HTR-8/SVneo (cell line): ENCODE results near the gene CCL25.
A peak's percentile ranks its signal among the peaks of the same experiment; 100 is the strongest.
"Not testable (repeated sequence)": the region's sequence is repeated elsewhere in the genome, so short reads cannot be mapped to it uniquely, and the experiment has no call there.

Experiments
- DNase-seq: peaks from one replicate; pipeline ENCODE4 v3.0.0; 2011; ENCODE audit warnings: low spot score, mixed read lengths; ENCODE audit not compliant: insufficient read length
- FAIRE-seq: peaks from 2 replicates; lab custom pipeline; 2011; peaks lifted over from hg19 to GRCh38; lab: Jason Lieb, UNC

Gene CCL25

GRCh38 chr19:8083141-8083540 is 30.6 kb downstream of the CCL25 start:
- DNase-seq (no peak), FAIRE-seq (no peak)

- FAIRE-seq (no peak), DNase-seq (no peak)
Observed at GRCh38 chr19:8084152-8084551, 31.6 kb downstream of the CCL25 start.

DNA sequence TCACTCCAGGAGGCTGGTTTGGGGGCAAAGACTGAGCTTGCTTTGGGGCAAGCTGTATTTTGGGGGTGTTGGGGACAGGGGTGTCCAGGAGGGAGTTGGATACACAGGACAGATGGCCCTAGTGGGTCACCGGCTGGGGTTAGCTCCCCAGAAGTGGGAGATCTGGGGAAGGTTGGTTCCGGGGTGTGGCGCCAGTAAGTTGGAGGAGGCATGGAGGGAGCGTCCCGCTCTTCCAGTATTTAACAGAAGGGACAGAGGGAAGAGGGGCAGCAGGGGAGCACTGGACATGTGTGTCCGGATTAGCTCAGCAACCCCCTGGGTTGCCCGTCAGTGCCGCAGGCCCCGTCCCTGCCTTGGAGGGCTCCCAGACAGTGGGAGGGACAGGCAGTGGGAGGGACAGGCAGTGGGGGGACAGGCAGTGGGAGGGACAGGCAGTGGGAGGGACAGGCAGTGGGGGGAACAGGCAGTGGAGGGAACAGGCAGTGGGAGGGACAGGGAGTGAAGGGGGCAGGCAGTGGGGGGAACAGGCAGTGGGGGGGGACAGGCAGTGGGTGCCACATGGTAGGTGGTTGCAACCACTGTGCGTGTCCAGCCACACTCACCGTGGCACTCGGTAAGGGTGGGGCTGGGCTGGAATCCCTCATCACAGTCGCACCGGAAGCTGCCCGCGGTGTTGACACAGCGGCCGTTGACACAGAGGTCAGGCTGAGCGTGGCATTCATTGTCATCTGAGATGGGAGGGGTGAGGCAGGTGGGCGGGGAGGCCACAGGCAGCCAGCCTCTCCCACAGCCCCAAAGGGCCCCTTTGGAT is 33.2 kb downstream of the CCL25 start:
- peak; percentile 95 for FAIRE-seq
- DNase-seq = peak; percentile 53

DNA sequence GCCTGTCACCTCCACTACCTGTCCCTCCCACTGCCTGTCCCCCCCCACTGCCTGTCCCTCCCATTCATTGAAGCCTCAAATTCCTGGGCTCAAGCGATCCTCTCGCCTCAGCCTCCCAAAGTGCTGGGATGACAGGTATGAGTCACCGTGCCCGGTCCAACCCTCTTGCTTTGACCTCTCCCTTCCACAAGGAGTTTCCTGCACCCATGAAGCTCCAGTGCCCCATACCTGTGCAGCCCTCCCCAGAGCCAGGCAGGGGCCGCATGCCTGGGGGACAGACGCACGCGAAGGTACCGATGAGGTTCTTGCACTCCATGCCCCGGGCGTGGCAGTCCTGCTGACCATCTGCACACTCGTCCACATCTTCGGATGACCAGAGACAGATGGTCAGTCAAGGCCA is 34.3 kb downstream of the CCL25 start:
- DNase-seq (no peak), FAIRE-seq (no peak)

- DNase-seq (no peak), FAIRE-seq (no peak)
Observed at GRCh38 chr19:8087876-8088275, 35.3 kb downstream of the CCL25 start.

GRCh38 chr19:8088752-8089663 is 36.4 kb downstream of the CCL25 start:
- DNase-seq = no peak
- FAIRE-seq = peak; percentile 63

GRCh38 chr19:8089664-8090601 is 37.4 kb downstream of the CCL25 start:
- DNase-seq (no peak), FAIRE-seq (no peak)

- FAIRE-seq = no peak
- DNase-seq = no peak
Observed at GRCh38 chr19:8090950-8091349, 38.4 kb downstream of the CCL25 start.

DNA sequence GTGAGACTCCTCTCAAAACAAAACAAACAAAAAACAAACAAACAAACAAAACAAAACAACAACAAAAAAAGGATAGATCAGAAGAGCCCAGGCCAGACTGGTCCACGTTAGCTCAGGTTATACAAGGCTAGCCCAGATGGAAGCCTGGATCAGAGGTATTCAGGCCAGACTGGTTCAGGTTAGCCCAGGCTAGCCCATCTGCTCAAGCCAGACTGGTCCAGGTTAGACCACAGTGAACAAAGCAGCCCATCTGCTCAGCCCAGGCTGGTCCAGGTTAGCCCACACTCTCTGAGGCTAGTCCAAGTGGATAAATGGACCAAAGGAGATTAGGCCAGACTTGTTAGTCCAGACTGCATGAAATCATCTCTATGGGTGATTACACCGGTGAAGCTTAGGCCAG is 41.2 kb downstream of the CCL25 start:
- FAIRE-seq (no peak), DNase-seq (no peak)

- DNase-seq = no peak
- FAIRE-seq = no peak
Observed at GRCh38 chr19:8094336-8094735, 41.8 kb downstream of the CCL25 start.

GRCh38 chr19:8095354-8095886 is 42.9 kb downstream of the CCL25 start:
- no peak for DNase-seq

DNA sequence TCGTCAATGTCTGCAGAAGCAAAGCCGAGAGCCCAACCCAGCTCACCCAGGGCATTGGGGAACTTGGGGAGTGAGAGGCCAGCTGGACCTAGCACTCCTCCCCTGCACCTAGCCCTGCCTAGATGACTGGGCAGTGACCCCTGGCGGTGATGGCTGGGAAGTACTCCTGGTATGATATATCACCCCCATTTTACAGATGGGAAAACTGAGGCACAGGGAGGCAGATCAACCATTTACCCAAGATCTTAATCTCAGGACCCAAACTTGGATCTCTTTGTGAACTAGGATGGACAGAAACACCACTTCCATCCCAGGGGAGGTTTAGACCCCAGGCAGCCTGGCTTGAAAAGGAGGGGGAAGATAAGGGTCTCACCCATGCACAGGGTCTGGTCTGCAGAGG is 43.5 kb downstream of the CCL25 start:
- no peak for DNase-seq
- no peak for FAIRE-seq

More at GRCh38 chr19:8095354-8095886, 42.9 kb downstream of the CCL25 start:
- FAIRE-seq = no peak

GRCh38 chr19:8097198-8097597 is 44.6 kb downstream of the CCL25 start:
- DNase-seq = no peak

GRCh38 chr19:8097681-8098567 is 45.4 kb downstream of the CCL25 start:
- no peak for DNase-seq

More at GRCh38 chr19:8097198-8097597, 44.6 kb downstream of the CCL25 start:
- FAIRE-seq = no peak

GRCh38 chr19:8101311-8101710 is 48.8 kb downstream of the CCL25 start:
- DNase-seq (no peak), FAIRE-seq (no peak)

More at GRCh38 chr19:8097681-8098567, 45.4 kb downstream of the CCL25 start:
- FAIRE-seq = no peak

GRCh38 chr19:8101910-8102309 is 49.4 kb downstream of the CCL25 start:
- not testable (repeated sequence) for FAIRE-seq, DNase-seq

DNA sequence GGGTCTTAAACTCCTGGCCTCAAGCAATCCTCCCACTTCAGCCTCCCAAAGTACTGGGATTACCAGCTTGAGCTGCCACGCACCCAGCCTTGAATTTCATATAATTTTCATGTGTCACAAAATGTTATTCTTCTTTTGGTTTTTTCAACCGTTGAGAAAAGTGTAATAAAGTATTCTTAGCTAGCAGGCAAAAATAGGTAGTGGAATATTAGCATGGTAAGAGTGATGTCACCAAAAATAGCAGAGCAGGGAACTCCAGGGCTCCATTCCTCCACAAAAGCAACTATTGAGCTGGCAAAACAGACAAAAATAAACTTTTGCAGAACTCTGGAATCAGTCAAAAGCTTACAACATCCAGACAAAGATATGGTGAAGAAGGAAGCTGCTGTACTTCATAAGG is 52.9 kb downstream of the CCL25 start:
- no peak for FAIRE-seq

DNA sequence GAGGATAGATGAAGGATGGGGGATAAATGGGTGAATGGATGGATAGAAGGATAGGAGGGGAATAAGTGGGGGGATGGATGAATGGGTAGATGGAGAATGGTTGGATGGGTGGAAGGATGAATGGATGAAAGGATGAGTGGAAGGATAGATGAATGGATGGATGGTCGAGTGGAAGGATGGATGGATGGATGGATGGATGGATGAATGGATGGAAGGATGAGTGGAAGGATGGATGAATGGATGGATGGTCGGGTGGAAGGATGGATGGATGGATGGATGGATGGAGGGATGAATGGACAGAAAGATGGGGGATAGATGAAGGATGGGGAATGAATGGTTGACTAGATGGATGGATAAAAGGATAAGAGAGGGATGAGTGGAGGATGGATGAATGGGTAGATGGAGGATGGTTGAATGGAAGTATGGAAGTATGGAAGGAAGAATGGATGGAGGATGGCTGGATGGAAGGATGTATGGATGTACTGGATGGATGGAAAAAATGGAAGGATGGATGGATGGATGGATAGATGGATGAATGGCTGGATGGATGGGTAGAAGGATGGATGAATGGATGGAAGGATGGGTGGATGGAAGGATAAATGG is 54.8 kb downstream of the CCL25 start:
- FAIRE-seq = no peak
- DNase-seq = no peak

More for the DNA sequence above, 52.9 kb downstream of the CCL25 start:
- DNase-seq = no peak
